Retinal pigment epithelial cell (primary cell): ENCODE data around the gene PTPRD.

Source experiments
- DNase-seq: peaks from one replicate; pipeline ENCODE4 v3.0.0-alpha.2; 2010; ENCODE audit warnings: low read depth
- H3K4me3 ChIP-seq: 2 replicates; pipeline ENCODE4 v1.5.1; 2011; ENCODE audit warnings: mild to moderate bottlenecking, low read length, control low read depth, moderate library complexity
- CTCF ChIP-seq: conservative IDR thresholded peaks from 2 replicates; pipeline ENCODE4 v1.5.1; 2011; ENCODE audit warnings: low read depth, low read length, control low read depth, inconsistent platforms

PTPRD gene

GRCh38 chr9:9214066-9214465, 1398.7 kb downstream of the PTPRD start:
- no peak for DNase-seq
- no peak overlapping the region for H3K4me3 ChIP-seq
- TF ChIP-seq CTCF, result no peak

- H3K4me3 ChIP-seq, result no peak overlapping the region
- TF ChIP-seq CTCF, result no peak
- no peak for DNase-seq
Measured at GRCh38 chr9:9212963-9213362, 1399.8 kb downstream of the PTPRD start.

GRCh38 chr9:9202276-9202675, 1410.5 kb downstream of the PTPRD start:
- no peak for TF ChIP-seq CTCF
- no peak overlapping the region for H3K4me3 ChIP-seq
- DNase-seq, result no peak

- TF ChIP-seq CTCF, result no peak
- H3K4me3 ChIP-seq, result no peak overlapping the region
- no peak for DNase-seq
Measured at GRCh38 chr9:9186086-9186485, 1426.7 kb downstream of the PTPRD start.

- DNase-seq, result no peak
- TF ChIP-seq CTCF, result no peak
- H3K4me3 ChIP-seq, result no peak overlapping the region
Measured at GRCh38 chr9:9182431-9182830, 1430.4 kb downstream of the PTPRD start.

GRCh38 chr9:9177081-9177480, 1435.7 kb downstream of the PTPRD start:
- no peak for TF ChIP-seq CTCF
- DNase-seq, result peak; percentile 29
- no peak overlapping the region for H3K4me3 ChIP-seq

GRCh38 chr9:9174358-9174757, 1438.4 kb downstream of the PTPRD start:
- TF ChIP-seq CTCF, result no peak
- DNase-seq, result no peak
- H3K4me3 ChIP-seq, result no peak overlapping the region
